Activated gamma-delta T cell treated with anti-CD3 and anti-CD28 coated beads, Interleukin-2, amount 50 U/mL, for 16 hours (primary cell): ENCODE measurements around the gene CNIH1.
"Not testable (repeated sequence)": the region's sequence is repeated elsewhere in the genome, so short reads cannot be mapped to it uniquely, and the experiment has no call there.

Experiments
- DNase-seq: peaks from one replicate; pipeline ENCODE4 v3.0.0-alpha.2; 2020; ENCODE audit warnings: low read depth

Gene CNIH1

GRCh38 chr14:54380558-54380957 lies 60.6 kb downstream of the CNIH1 start:
- not testable (repeated sequence) for DNase-seq

- not testable (repeated sequence) for DNase-seq
Measured at GRCh38 chr14:54378893-54379292, 62.3 kb downstream of the CNIH1 start.

DNA sequence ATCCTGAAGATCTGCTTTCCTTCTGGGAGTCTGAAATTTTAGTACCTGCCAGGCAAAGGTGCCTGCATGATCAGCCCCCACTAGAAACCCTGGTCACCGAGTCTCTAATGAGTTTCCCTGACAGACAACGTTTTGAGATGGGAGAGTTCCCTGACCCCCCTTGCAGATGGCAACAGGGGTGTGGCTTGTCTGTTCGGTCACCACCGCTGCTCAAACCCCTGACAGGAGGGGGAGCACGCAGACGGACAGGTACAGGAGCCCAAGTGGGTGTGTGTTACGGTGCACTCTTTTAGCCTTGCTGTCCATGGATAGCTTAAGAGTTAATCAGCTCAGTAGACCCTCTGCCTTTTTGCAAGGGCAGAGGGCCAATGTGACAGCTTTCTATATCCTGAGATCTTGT lies 63.7 kb downstream of the CNIH1 start:
- no peak for DNase-seq

GRCh38 chr14:54374117-54374884 lies 66.9 kb downstream of the CNIH1 start:
- DNase-seq = no peak
